Stimulated activated CD8-positive, alpha-beta memory T cell treated with anti-CD3 and anti-CD28 coated beads, Interleukin-7, amount 100 ng/mL, for 24 hours (primary cell): ENCODE data around the gene ENHO.

ENCODE experiments used
- DNase-seq: peaks from one replicate; pipeline ENCODE4 v3.0.0-alpha.2; 2020; ENCODE audit warnings: low read depth

ENHO gene

GRCh38 chr9:34524349-34524748 is 1.6 kb upstream of the ENHO start:
- no peak for DNase-seq

- DNase-seq, result no peak
Observed at GRCh38 chr9:34522091-34522887, 501 bp downstream of the ENHO start.

GRCh38 chr9:34521406-34522045 is 1.3 kb downstream of the ENHO start:
- DNase-seq, result no peak

- DNase-seq, result no peak
Observed at GRCh38 chr9:34520505-34521385, 2.0 kb downstream of the ENHO start.

- DNase-seq, result no peak
Observed at GRCh38 chr9:34520096-34520495, 2.7 kb downstream of the ENHO start.

- DNase-seq, result no peak
Observed at GRCh38 chr9:34519321-34520020, 3.3 kb downstream of the ENHO start.

GRCh38 chr9:34518896-34519295 is 3.9 kb downstream of the ENHO start:
- no peak for DNase-seq

GRCh38 chr9:34518110-34518616 is 4.6 kb downstream of the ENHO start:
- no peak for DNase-seq

- DNase-seq, result no peak
Observed at GRCh38 chr9:34517185-34517584, 5.6 kb downstream of the ENHO start.

- no peak for DNase-seq
Observed at GRCh38 chr9:34515959-34516358, 6.8 kb downstream of the ENHO start.

GRCh38 chr9:34514816-34515215 is 8.0 kb downstream of the ENHO start:
- no peak for DNase-seq

- DNase-seq, result no peak
Observed at GRCh38 chr9:34514401-34514800, 8.4 kb downstream of the ENHO start.

- no peak for DNase-seq
Observed at GRCh38 chr9:34513567-34514214, 9.1 kb downstream of the ENHO start.

- no peak for DNase-seq
Observed at GRCh38 chr9:34512131-34513078, 10.4 kb downstream of the ENHO start.

- DNase-seq, result no peak
Observed at GRCh38 chr9:34510497-34511468, 12.0 kb downstream of the ENHO start.

GRCh38 chr9:34508951-34509350 is 13.8 kb downstream of the ENHO start:
- DNase-seq, result no peak

GRCh38 chr9:34508463-34508862 is 14.3 kb downstream of the ENHO start:
- DNase-seq, result no peak

- DNase-seq, result no peak
Observed at GRCh38 chr9:34507966-34508365, 14.8 kb downstream of the ENHO start.

- DNase-seq, result no peak
Observed at GRCh38 chr9:34507556-34507955, 15.2 kb downstream of the ENHO start.
